IMR-90 (cell line): ENCODE measurements around the gene NUP50. TPM values are rescaled to one million over a fixed set of nuclear protein-coding genes. Genes with fewer than 3 reads are reported as not detected.

ENCODE experiments used
- ATAC-seq: fragments of 200-7000 bp; cut with Tn5 transposase; 2 replicates; pipeline ENCODE4 v1.9.1; 2020; ENCODE audit warnings: low read depth, mild to moderate bottlenecking, moderate library complexity
- BruUV-seq: library from RNA; stranded (reverse); fragments of 400-500 nt; replicated peaks from 2 replicates; lab custom pipeline; 2021; lab: Mats Ljungman, UMichigan
- CTCF ChIA-PET: fragments of 300-600 bp; formaldehyde crosslinking; extraction: SDS; loops from one replicate; lab custom pipeline; 2021; ENCODE audit warnings: antibody characterized with exemption; lab: Yijun Ruan, JAX
- POLR2A ChIA-PET: fragments of 300-600 bp; sonication (Branson Sonifier 250); formaldehyde crosslinking; loops from one replicate; lab custom pipeline; 2022; ENCODE audit warnings: antibody characterized with exemption; ENCODE audit not compliant: unreplicated experiment; lab: Charles Lee
- DNase-seq: peaks from one replicate; pipeline ENCODE4 v3.0.0; 2013
- H2AFZ ChIP-seq: replicated peaks from 2 replicates; pipeline ENCODE3; 2013; ENCODE audit warnings: low read length, mild to moderate bottlenecking; ENCODE audit not compliant: poor library complexity
- H2AK5ac ChIP-seq: 2 replicates; pipeline ENCODE4 v1.6.1; 2013; ENCODE audit warnings: low read depth, low read length, inconsistent platforms
- H2AK9ac ChIP-seq: replicated peaks from 2 replicates; pipeline ENCODE3; 2013; ENCODE audit warnings: mild to moderate bottlenecking, low read depth, low read length, moderate library complexity; ENCODE audit not compliant: poor library complexity
- H2BK120ac ChIP-seq: 2 replicates; pipeline ENCODE4 v1.6.1; 2013; ENCODE audit warnings: low read depth, low read length, inconsistent platforms
- H2BK15ac ChIP-seq: 3 replicates; pipeline ENCODE4 v1.6.1; 2013; ENCODE audit warnings: low read depth, low read length, inconsistent platforms
- H2BK20ac ChIP-seq: 2 replicates; pipeline ENCODE4 v1.6.1; 2013; ENCODE audit warnings: low read depth, mild to moderate bottlenecking, inconsistent platforms, low read length, moderate library complexity
- H2BK5ac ChIP-seq: 2 replicates; pipeline ENCODE4 v1.6.1; 2013; ENCODE audit warnings: mild to moderate bottlenecking, low read depth, low read length, inconsistent platforms; ENCODE audit not compliant: poor library complexity, severe bottlenecking
- H3K14ac ChIP-seq: replicated peaks from 2 replicates; pipeline ENCODE4 v1.6.1; 2013; ENCODE audit warnings: low read depth, low read length, inconsistent platforms
- H3K18ac ChIP-seq: 2 replicates; pipeline ENCODE4 v1.6.1; 2013; ENCODE audit warnings: low read depth, low read length, control low read depth
- H3K23ac ChIP-seq: 2 replicates; pipeline ENCODE4 v1.6.1; 2013; ENCODE audit warnings: low read depth, low read length, inconsistent platforms
- H3K27ac ChIP-seq: 2 replicates; pipeline ENCODE4 v1.5.1; 2013; ENCODE audit warnings: mild to moderate bottlenecking, control low read depth, low read length; ENCODE audit not compliant: insufficient read depth
- H3K27me3 ChIP-seq: 2 replicates; pipeline ENCODE4 v1.6.1; 2013; ENCODE audit warnings: low read length; ENCODE audit not compliant: control insufficient read depth, insufficient read depth
- H3K36me3 ChIP-seq: 2 replicates; pipeline ENCODE4 v1.6.1; 2013; ENCODE audit warnings: low read length, mixed read lengths; ENCODE audit not compliant: control insufficient read depth, insufficient read depth
- H3K4ac ChIP-seq: 2 replicates; pipeline ENCODE4 v1.6.1; 2013; ENCODE audit warnings: low read depth, low read length, inconsistent platforms
- H3K4me1 ChIP-seq: 2 replicates; pipeline ENCODE4 v1.6.1; 2013; ENCODE audit warnings: low read length, mixed read lengths; ENCODE audit not compliant: control insufficient read depth, insufficient read depth
- H3K4me2 ChIP-seq: 2 replicates; pipeline ENCODE4 v1.6.1; 2013; ENCODE audit warnings: low read depth, mild to moderate bottlenecking, control low read depth, low read length, moderate library complexity
- H3K4me3 ChIP-seq: 2 replicates; pipeline ENCODE4 v1.5.1; 2013; ENCODE audit warnings: low read depth, mild to moderate bottlenecking, control low read depth, low read length, moderate library complexity; ENCODE audit not compliant: insufficient read depth
- H3K56ac ChIP-seq: 2 replicates; pipeline ENCODE4 v1.6.1; 2013; ENCODE audit warnings: low read length, inconsistent platforms; ENCODE audit not compliant: insufficient read depth; ENCODE audit errors: extremely low read depth
- H3K79me1 ChIP-seq, 2 experiments: 2 replicates each; pipeline ENCODE4 v1.6.1; 2013; ENCODE audit warnings: low read length in 2 of 2, inconsistent platforms in 1 of 2, low read depth in 1 of 2
- H3K9ac ChIP-seq: 2 replicates; pipeline ENCODE4 v1.6.1; 2013; ENCODE audit warnings: low read depth, low read length, control low read depth
- H3K9me1 ChIP-seq: 2 replicates; pipeline ENCODE4 v1.6.1; 2013; ENCODE audit warnings: low read length, inconsistent platforms; ENCODE audit not compliant: insufficient read depth
- H3K9me3 ChIP-seq: 2 replicates; pipeline ENCODE4 v1.6.1; 2013; ENCODE audit warnings: low read length; ENCODE audit not compliant: control insufficient read depth, insufficient read depth
- H4K20me1 ChIP-seq: 2 replicates; pipeline ENCODE4 v1.6.1; 2013; ENCODE audit warnings: low read length, inconsistent platforms; ENCODE audit not compliant: insufficient read depth
- H4K5ac ChIP-seq: 2 replicates; pipeline ENCODE4 v1.6.1; 2013; ENCODE audit warnings: mild to moderate bottlenecking, low read depth, low read length, control low read depth
- H4K8ac ChIP-seq, 2 experiments: 2 replicates each; pipeline ENCODE4 v1.6.1; 2013; ENCODE audit warnings: low read depth in 2 of 2, low read length in 2 of 2, control low read depth in 1 of 2, inconsistent platforms in 1 of 2
- H4K91ac ChIP-seq: 2 replicates; pipeline ENCODE4 v1.6.1; 2013; ENCODE audit warnings: low read depth, low read length, inconsistent platforms; ENCODE audit not compliant: insufficient read depth
- BHLHE40 ChIP-seq: fragments of 150-350 bp; IDR thresholded peaks from 2 replicates; pipeline ENCODE4 v1.6.1; 2016; ENCODE audit warnings: mild to moderate bottlenecking, low read depth, low read length
- CEBPB ChIP-seq: IDR thresholded peaks from 2 replicates; pipeline ENCODE4 v1.6.1; 2012; ENCODE audit warnings: low read depth, low read length, improper control_type of control experiment
- CHD1 ChIP-seq: IDR thresholded peaks from 2 replicates; pipeline ENCODE4 v1.6.1; 2012; ENCODE audit warnings: low read depth, low read length, improper control_type of control experiment
- FOS ChIP-seq: fragments of 150-350 bp; IDR thresholded peaks from 2 replicates; pipeline ENCODE4 v1.6.1; 2016; ENCODE audit warnings: low read depth, low read length
- MAFK ChIP-seq: IDR thresholded peaks from 2 replicates; pipeline ENCODE4 v1.6.1; 2012; ENCODE audit warnings: low read depth, low read length, improper control_type of control experiment
- MAZ ChIP-seq: IDR thresholded peaks from 2 replicates; pipeline ENCODE4 v1.6.1; 2012; ENCODE audit warnings: low read depth, mild to moderate bottlenecking, low read length, improper control_type of control experiment, moderate library complexity, borderline replicate concordance
- MXI1 ChIP-seq: IDR thresholded peaks from 2 replicates; pipeline ENCODE4 v1.6.1; 2012; ENCODE audit warnings: low read depth, mild to moderate bottlenecking, low read length, moderate library complexity, borderline replicate concordance
- NFE2L2 ChIP-seq: fragments of 150-350 bp; IDR thresholded peaks from 2 replicates; pipeline ENCODE4 v1.6.1; 2016; ENCODE audit warnings: low read depth, mild to moderate bottlenecking, low read length
- POLR2A ChIP-seq: IDR thresholded peaks from 2 replicates; pipeline ENCODE4 v1.6.1; 2012; ENCODE audit warnings: mild to moderate bottlenecking, low read depth, low read length
- RAD21 ChIP-seq: IDR thresholded peaks from 2 replicates; pipeline ENCODE4 v1.6.1; 2012; ENCODE audit warnings: low read length, improper control_type of control experiment
- RCOR1 ChIP-seq: IDR thresholded peaks from 2 replicates; pipeline ENCODE4 v1.6.1; 2012; ENCODE audit warnings: mild to moderate bottlenecking, low read length, improper control_type of control experiment; ENCODE audit not compliant: insufficient replicate concordance
- RFX5 ChIP-seq: IDR thresholded peaks from 2 replicates; pipeline ENCODE4 v1.8.0; 2012; ENCODE audit warnings: low read depth, mild to moderate bottlenecking, low read length, moderate library complexity
- SMC3 ChIP-seq: fragments of 150-350 bp; IDR thresholded peaks from 2 replicates; pipeline ENCODE4 v1.6.1; 2016; ENCODE audit warnings: low read depth, mild to moderate bottlenecking, antibody characterized with exemption, low read length, moderate library complexity
- WGBS, 2 experiments: methylation state at CpG; one replicate each; pipeline versions ENCODE4 v1.1.5 to v1.1.7; 2013; ENCODE audit warnings: missing lambda C conversion rate in 2 of 2; ENCODE audit not compliant: insufficient read length in 1 of 2; ENCODE audit errors: extremely low coverage in 2 of 2; 5-methylcytosine and 5-hydroxymethylcytosine counted together
- dilution Hi-C: fragments of 300-500 bp; cut with HindIII; formaldehyde crosslinking; loops from one replicate; pipeline ENCODE4 v1.14.3; 2018; ENCODE audit warnings: low sequenced_read_pairs; ENCODE audit not compliant: unreplicated experiment
- in situ Hi-C: fragments of 300-500 bp; cut with MboI; formaldehyde crosslinking; loops from 3 replicates; pipeline ENCODE4 v1.14.3; 2019; ENCODE audit warnings: low sequenced_read_pairs, inconsistent platforms, mixed read lengths
- intact Hi-C: fragments of 100-400 bp; cut with micrococcal nuclease; formaldehyde crosslinking; loops from 2 replicates; pipeline ENCODE4 v1.10.0; 2022
- polyA plus RNA-seq, 3 experiments: library from polyadenylated mRNA; depleted of rRNA; stranded (reverse); fragments of >200 nt; gene quantifications; 2 replicates each; pipeline ENCODE4 v1.2.3, GENCODE V29; 2012; ENCODE audit warnings: low replicate concordance in 1 of 3
- total RNA-seq: library from RNA; depleted of rRNA; stranded (reverse); fragments of >200 nt; gene quantifications from 2 replicates; pipeline ENCODE4 v1.2.3, GENCODE V29; 2012
- TF ChIP-seq, protein P1 (sequence below): fragments of 150-350 bp; IDR thresholded peaks from 2 replicates; pipeline ENCODE4 v1.6.1; 2016; ENCODE audit warnings: low read depth, mild to moderate bottlenecking, low read length, moderate library complexity, borderline replicate concordance
- TF ChIP-seq, protein P2 (sequence below): fragments of 150-350 bp; IDR thresholded peaks from 2 replicates; pipeline ENCODE4 v1.6.1; 2017; ENCODE audit warnings: mild to moderate bottlenecking, antibody characterized with exemption, low read length, low read depth
- TF ChIP-seq, protein P3 (sequence below): conservative IDR thresholded peaks from 2 replicates; pipeline ENCODE4 v1.5.1; 2012; ENCODE audit warnings: mild to moderate bottlenecking, low read depth, low read length, improper control_type of control experiment

The NUP50 gene
- total and polyA plus RNA-seq, 2 of the 4 experiments (the other 2 are of a cell fraction): 12.8 to 65.4 TPM

DNA sequence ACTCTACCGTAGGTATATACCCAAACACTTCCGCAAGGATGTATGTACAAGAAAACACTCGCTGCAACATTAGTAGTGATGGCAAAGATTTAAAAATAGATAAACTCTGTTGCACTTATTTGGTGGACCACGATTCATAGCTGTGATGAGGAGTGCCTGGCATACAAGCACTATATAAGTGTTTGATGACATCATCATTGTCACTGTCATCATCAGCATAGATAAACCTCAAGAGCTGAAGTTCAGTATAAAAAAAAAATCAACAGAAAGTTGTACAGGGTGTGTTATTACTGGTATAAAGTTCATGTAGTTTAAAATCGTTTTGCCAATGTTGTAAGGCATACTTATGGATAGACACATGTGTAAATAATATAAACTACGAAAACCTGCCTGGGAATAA is 24.0 kb upstream of the NUP50 start:
- in situ Hi-C loops: no loop called here
- H3K4me3 ChIP-seq: no peak overlapping the region
- 100% methylated on average over 2 of the region's 6 CpGs; no CpG with 5 or more reads in 1 of the 2 experiments for WGBS, 2 experiments

More for the DNA sequence above, 24.0 kb upstream of the NUP50 start:
- H2AK9ac ChIP-seq: no peak overlapping the region
- H2AK5ac ChIP-seq: no peak overlapping the region
- H3K9me3 ChIP-seq: peaks cover 4% of the 10 kb centered on the region
- DNase-seq (no peak), ATAC-seq (no peak)
- no peak overlapping the region for H3K4me2 ChIP-seq
- H3K4ac ChIP-seq: no peak overlapping the region
- BruUV-seq: no TSS peak
- no peaks in the 10 kb centered on the region for H3K9me1 ChIP-seq
- H3K18ac ChIP-seq: no peak overlapping the region
- no peaks in the 10 kb centered on the region for H3K27me3 ChIP-seq
- no peak overlapping the region for H4K8ac ChIP-seq
- CTCF ChIA-PET: interaction anchor here (0.6 kb wide), 1 partner anchor 544 kb away, joined by 3 read pairs; no protein-coding TSS in a partner anchor
- no peak overlapping the region for H2AFZ ChIP-seq
- H3K27ac ChIP-seq: no peak overlapping the region
- H3K36me3 ChIP-seq: 0 out of 2 replicates have a peak, but pooled peaks cover 1% of the 10 kb centered on the region
- dilution Hi-C loops: no loop called here
- H2BK5ac ChIP-seq: no peak overlapping the region
- H2BK120ac ChIP-seq: no peak overlapping the region
- H3K23ac ChIP-seq: no peak overlapping the region
- intact Hi-C loops: no loop called here
- H3K9ac ChIP-seq: no peak overlapping the region
- H3K14ac ChIP-seq: no peak overlapping the region
- no peak overlapping the region for H2BK20ac ChIP-seq
- no peak overlapping the region for H4K91ac ChIP-seq
- peaks cover 0 to 12% of the 10 kb centered on the region in 2 experiments; a peak in 1 of 4 replicates for H3K79me1 ChIP-seq
- no peak overlapping the region for H3K56ac ChIP-seq
- TF ChIP-seq RCOR1 (no peak), RAD21 (no peak), NFE2L2 (no peak), POLR2A (no peak), CEBPB (no peak), CHD1 (no peak), RFX5 (no peak), MAZ (no peak), SMC3 (no peak), MXI1 (no peak), MAFK (no peak), FOS (no peak), BHLHE40 (no peak)
- TF ChIP-seq, protein P1, sequence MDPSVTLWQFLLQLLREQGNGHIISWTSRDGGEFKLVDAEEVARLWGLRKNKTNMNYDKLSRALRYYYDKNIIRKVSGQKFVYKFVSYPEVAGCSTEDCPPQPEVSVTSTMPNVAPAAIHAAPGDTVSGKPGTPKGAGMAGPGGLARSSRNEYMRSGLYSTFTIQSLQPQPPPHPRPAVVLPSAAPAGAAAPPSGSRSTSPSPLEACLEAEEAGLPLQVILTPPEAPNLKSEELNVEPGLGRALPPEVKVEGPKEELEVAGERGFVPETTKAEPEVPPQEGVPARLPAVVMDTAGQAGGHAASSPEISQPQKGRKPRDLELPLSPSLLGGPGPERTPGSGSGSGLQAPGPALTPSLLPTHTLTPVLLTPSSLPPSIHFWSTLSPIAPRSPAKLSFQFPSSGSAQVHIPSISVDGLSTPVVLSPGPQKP: no peak
- TF ChIP-seq, protein P2, sequence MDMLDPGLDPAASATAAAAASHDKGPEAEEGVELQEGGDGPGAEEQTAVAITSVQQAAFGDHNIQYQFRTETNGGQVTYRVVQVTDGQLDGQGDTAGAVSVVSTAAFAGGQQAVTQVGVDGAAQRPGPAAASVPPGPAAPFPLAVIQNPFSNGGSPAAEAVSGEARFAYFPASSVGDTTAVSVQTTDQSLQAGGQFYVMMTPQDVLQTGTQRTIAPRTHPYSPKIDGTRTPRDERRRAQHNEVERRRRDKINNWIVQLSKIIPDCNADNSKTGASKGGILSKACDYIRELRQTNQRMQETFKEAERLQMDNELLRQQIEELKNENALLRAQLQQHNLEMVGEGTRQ: no peak
- TF ChIP-seq, protein P3, sequence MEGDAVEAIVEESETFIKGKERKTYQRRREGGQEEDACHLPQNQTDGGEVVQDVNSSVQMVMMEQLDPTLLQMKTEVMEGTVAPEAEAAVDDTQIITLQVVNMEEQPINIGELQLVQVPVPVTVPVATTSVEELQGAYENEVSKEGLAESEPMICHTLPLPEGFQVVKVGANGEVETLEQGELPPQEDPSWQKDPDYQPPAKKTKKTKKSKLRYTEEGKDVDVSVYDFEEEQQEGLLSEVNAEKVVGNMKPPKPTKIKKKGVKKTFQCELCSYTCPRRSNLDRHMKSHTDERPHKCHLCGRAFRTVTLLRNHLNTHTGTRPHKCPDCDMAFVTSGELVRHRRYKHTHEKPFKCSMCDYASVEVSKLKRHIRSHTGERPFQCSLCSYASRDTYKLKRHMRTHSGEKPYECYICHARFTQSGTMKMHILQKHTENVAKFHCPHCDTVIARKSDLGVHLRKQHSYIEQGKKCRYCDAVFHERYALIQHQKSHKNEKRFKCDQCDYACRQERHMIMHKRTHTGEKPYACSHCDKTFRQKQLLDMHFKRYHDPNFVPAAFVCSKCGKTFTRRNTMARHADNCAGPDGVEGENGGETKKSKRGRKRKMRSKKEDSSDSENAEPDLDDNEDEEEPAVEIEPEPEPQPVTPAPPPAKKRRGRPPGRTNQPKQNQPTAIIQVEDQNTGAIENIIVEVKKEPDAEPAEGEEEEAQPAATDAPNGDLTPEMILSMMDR: no peak
- H3K4me1 ChIP-seq: no peaks in the 10 kb centered on the region
- H2BK15ac ChIP-seq: no peak overlapping the region
- no peaks in the 10 kb centered on the region; the same call in 1 of the 2 replicates for H4K20me1 ChIP-seq
- POLR2A ChIA-PET: no interaction called here
- no peak overlapping the region for H4K5ac ChIP-seq
